Measurements from ENCODE around the gene TMEM92. TPM values are rescaled to one million over a fixed set of nuclear protein-coding genes. Genes with fewer than 3 reads are reported as not detected.
"Not testable (repeated sequence)": the region's sequence is repeated elsewhere in the genome, so short reads cannot be mapped to it uniquely, and the experiment has no call there.

Gene TMEM92
- total and polyA plus RNA-seq, 4 donors = 0.49 to 3.3 (median 2.1) TPM

GRCh38 chr17:50292465-50292864 lies 18.2 kb downstream of the TMEM92 start:
- DNase-seq (ENCODE audit: low read depth in 4 of 6, low spot score in 6 of 6) = no peak
- H3K27me3 ChIP-seq (ENCODE audit: control insufficient read depth, insufficient read depth, low read length) = no peaks in the 10 kb centered on the region
- no peak overlapping the region for H3K4me3 ChIP-seq (ENCODE audit: low read depth, low read length)
- H3K36me3 ChIP-seq (ENCODE audit: control insufficient read depth, insufficient read depth, low read length) = no peaks in the 10 kb centered on the region
- H3K4me1 ChIP-seq (ENCODE audit: control insufficient read depth, insufficient read depth, low read length) = no peaks in the 10 kb centered on the region
- H3K27ac ChIP-seq (ENCODE audit: low read depth, low read length) = no peak overlapping the region
- H3K9me3 ChIP-seq (ENCODE audit: control insufficient read depth, insufficient read depth, low read length) = no peaks in the 10 kb centered on the region
- WGBS (ENCODE audit: insufficient coverage) = no CpG with 5 or more reads among the region's 3 CpGs

- H3K4me1 ChIP-seq (ENCODE audit: control insufficient read depth, insufficient read depth, low read length) = no peaks in the 10 kb centered on the region
- H3K27ac ChIP-seq (ENCODE audit: low read depth, low read length) = no peak overlapping the region
- H3K27me3 ChIP-seq (ENCODE audit: control insufficient read depth, insufficient read depth, low read length) = no peaks in the 10 kb centered on the region
- no peaks in the 10 kb centered on the region for H3K36me3 ChIP-seq (ENCODE audit: control insufficient read depth, insufficient read depth, low read length)
- 91% methylated on average over 3 of the region's 4 CpGs for WGBS (ENCODE audit: insufficient coverage)
- no peak for DNase-seq (ENCODE audit: low read depth in 4 of 6, low spot score in 6 of 6)
- no peak overlapping the region for H3K4me3 ChIP-seq (ENCODE audit: low read depth, low read length)
- no peaks in the 10 kb centered on the region for H3K9me3 ChIP-seq (ENCODE audit: control insufficient read depth, insufficient read depth, low read length)
These were observed 20.8 kb downstream of the TMEM92 start for GRCh38 chr17:50295021-50295420.

- no peaks in the 10 kb centered on the region for H3K36me3 ChIP-seq (ENCODE audit: control insufficient read depth, insufficient read depth, low read length)
- no peaks in the 10 kb centered on the region for H3K4me1 ChIP-seq (ENCODE audit: control insufficient read depth, insufficient read depth, low read length)
- H3K27me3 ChIP-seq (ENCODE audit: control insufficient read depth, insufficient read depth, low read length) = no peaks in the 10 kb centered on the region
- no peaks in the 10 kb centered on the region for H3K9me3 ChIP-seq (ENCODE audit: control insufficient read depth, insufficient read depth, low read length)
- 12% methylated on average over 6 of the region's 7 CpGs for WGBS (ENCODE audit: insufficient coverage)
- H3K27ac ChIP-seq (ENCODE audit: low read depth, low read length) = no peak overlapping the region
- H3K4me3 ChIP-seq (ENCODE audit: low read depth, low read length) = no peak overlapping the region
- DNase-seq (ENCODE audit: low read depth in 4 of 6, low spot score in 6 of 6) = peak in 3 of 6 donors; percentile 36 to 80 (median 75)
These were observed 23.2 kb downstream of the TMEM92 start for GRCh38 chr17:50297407-50297865.

GRCh38 chr17:50298018-50298417 lies 23.8 kb downstream of the TMEM92 start:
- Histone ChIP-seq H3K4me1 (ENCODE audit: control insufficient read depth, insufficient read depth, low read length) (no peaks in the 10 kb centered on the region), H3K36me3 (ENCODE audit: control insufficient read depth, insufficient read depth, low read length) (no peaks in the 10 kb centered on the region), H3K9me3 (ENCODE audit: control insufficient read depth, insufficient read depth, low read length) (no peaks in the 10 kb centered on the region), H3K27me3 (ENCODE audit: control insufficient read depth, insufficient read depth, low read length) (no peaks in the 10 kb centered on the region), H3K4me3 (ENCODE audit: low read depth, low read length) (no peak overlapping the region), H3K27ac (ENCODE audit: low read depth, low read length) (no peak overlapping the region)
- no peak for DNase-seq (ENCODE audit: low read depth in 4 of 6, low spot score in 6 of 6)
- 74% methylated on average over 7 of the region's 11 CpGs for WGBS (ENCODE audit: insufficient coverage)

- no peaks in the 10 kb centered on the region for H3K36me3 ChIP-seq (ENCODE audit: control insufficient read depth, insufficient read depth, low read length)
- H3K27ac ChIP-seq (ENCODE audit: low read depth, low read length) = no peak overlapping the region
- no peaks in the 10 kb centered on the region for H3K9me3 ChIP-seq (ENCODE audit: control insufficient read depth, insufficient read depth, low read length)
- peaks cover under 1% of the 10 kb centered on the region for H3K4me1 ChIP-seq (ENCODE audit: control insufficient read depth, insufficient read depth, low read length)
- H3K27me3 ChIP-seq (ENCODE audit: control insufficient read depth, insufficient read depth, low read length) = no peaks in the 10 kb centered on the region
- WGBS (ENCODE audit: insufficient coverage) = 62% methylated on average over 2 of the region's 3 CpGs
- no peak for DNase-seq (ENCODE audit: low read depth in 4 of 6, low spot score in 6 of 6)
- H3K4me3 ChIP-seq (ENCODE audit: low read depth, low read length) = no peak overlapping the region
These were observed 25.5 kb downstream of the TMEM92 start for GRCh38 chr17:50299776-50300175.

GRCh38 chr17:50300824-50301223 lies 26.6 kb downstream of the TMEM92 start:
- not testable (repeated sequence) for H3K4me3 ChIP-seq (ENCODE audit: low read depth, low read length); H3K4me1 ChIP-seq (ENCODE audit: control insufficient read depth, insufficient read depth, low read length); H3K9me3 ChIP-seq (ENCODE audit: control insufficient read depth, insufficient read depth, low read length); H3K36me3 ChIP-seq (ENCODE audit: control insufficient read depth, insufficient read depth, low read length); DNase-seq (ENCODE audit: low read depth in 4 of 6, low spot score in 6 of 6); H3K27ac ChIP-seq (ENCODE audit: low read depth, low read length); H3K27me3 ChIP-seq (ENCODE audit: control insufficient read depth, insufficient read depth, low read length)
- WGBS (ENCODE audit: insufficient coverage) = no CpG with 5 or more reads among the region's 1 CpG

- 83% methylated on average over 8 of the region's 9 CpGs for WGBS (ENCODE audit: insufficient coverage)
- Histone ChIP-seq H3K27ac (ENCODE audit: low read depth, low read length) (no peak overlapping the region), H3K36me3 (ENCODE audit: control insufficient read depth, insufficient read depth, low read length) (no peaks in the 10 kb centered on the region), H3K4me1 (ENCODE audit: control insufficient read depth, insufficient read depth, low read length) (peaks cover 4% of the 10 kb centered on the region), H3K4me3 (ENCODE audit: low read depth, low read length) (no peak overlapping the region), H3K27me3 (ENCODE audit: control insufficient read depth, insufficient read depth, low read length) (no peaks in the 10 kb centered on the region), H3K9me3 (ENCODE audit: control insufficient read depth, insufficient read depth, low read length) (no peaks in the 10 kb centered on the region)
- DNase-seq (ENCODE audit: low read depth in 4 of 6, low spot score in 6 of 6) = no peak
These were observed 27.8 kb downstream of the TMEM92 start for GRCh38 chr17:50301891-50302584.

GRCh38 chr17:50303051-50303450 lies 28.8 kb downstream of the TMEM92 start:
- 75% methylated on average over 11 of the region's 11 CpGs for WGBS (ENCODE audit: insufficient coverage)
- no peak overlapping the region for H3K4me3 ChIP-seq (ENCODE audit: low read depth, low read length)
- DNase-seq (ENCODE audit: low read depth in 4 of 6, low spot score in 6 of 6) = no peak
- H3K36me3 ChIP-seq (ENCODE audit: control insufficient read depth, insufficient read depth, low read length) = no peaks in the 10 kb centered on the region
- H3K27ac ChIP-seq (ENCODE audit: low read depth, low read length) = no peak overlapping the region
- no peaks in the 10 kb centered on the region for H3K27me3 ChIP-seq (ENCODE audit: control insufficient read depth, insufficient read depth, low read length)
- peaks cover 4% of the 10 kb centered on the region for H3K4me1 ChIP-seq (ENCODE audit: control insufficient read depth, insufficient read depth, low read length)
- no peaks in the 10 kb centered on the region for H3K9me3 ChIP-seq (ENCODE audit: control insufficient read depth, insufficient read depth, low read length)

GRCh38 chr17:50303596-50303995 lies 29.3 kb downstream of the TMEM92 start:
- no CpG with 5 or more reads among the region's 4 CpGs for WGBS (ENCODE audit: insufficient coverage)
- DNase-seq (ENCODE audit: low read depth in 4 of 6, low spot score in 6 of 6) = no peak

GRCh38 chr17:50304781-50305404 lies 30.6 kb downstream of the TMEM92 start:
- H3K27me3 ChIP-seq (ENCODE audit: control insufficient read depth, insufficient read depth, low read length) = no peaks in the 10 kb centered on the region
- H3K4me1 ChIP-seq (ENCODE audit: control insufficient read depth, insufficient read depth, low read length) = peaks cover 4% of the 10 kb centered on the region
- no peak overlapping the region for H3K27ac ChIP-seq (ENCODE audit: low read depth, low read length)
- H3K4me3 ChIP-seq (ENCODE audit: low read depth, low read length) = no peak overlapping the region
- WGBS (ENCODE audit: insufficient coverage) = 41% methylated on average over 2 of the region's 7 CpGs
- H3K9me3 ChIP-seq (ENCODE audit: control insufficient read depth, insufficient read depth, low read length) = no peaks in the 10 kb centered on the region
- H3K36me3 ChIP-seq (ENCODE audit: control insufficient read depth, insufficient read depth, low read length) = no peaks in the 10 kb centered on the region
- DNase-seq (ENCODE audit: low read depth in 4 of 6, low spot score in 6 of 6) = peak in 2 of 6 donors; percentile 31 to 51

More at GRCh38 chr17:50303596-50303995, 29.3 kb downstream of the TMEM92 start:
- Histone ChIP-seq H3K4me1 (ENCODE audit: control insufficient read depth, insufficient read depth, low read length) (peaks cover 4% of the 10 kb centered on the region), H3K27me3 (ENCODE audit: control insufficient read depth, insufficient read depth, low read length) (no peaks in the 10 kb centered on the region), H3K9me3 (ENCODE audit: control insufficient read depth, insufficient read depth, low read length) (no peaks in the 10 kb centered on the region), H3K4me3 (ENCODE audit: low read depth, low read length) (no peak overlapping the region), H3K27ac (ENCODE audit: low read depth, low read length) (no peak overlapping the region), H3K36me3 (ENCODE audit: control insufficient read depth, insufficient read depth, low read length) (no peaks in the 10 kb centered on the region)

Data from spinal cord (tissue), 10 donors.